Measurements from ENCODE around the gene VCP.

DNA sequence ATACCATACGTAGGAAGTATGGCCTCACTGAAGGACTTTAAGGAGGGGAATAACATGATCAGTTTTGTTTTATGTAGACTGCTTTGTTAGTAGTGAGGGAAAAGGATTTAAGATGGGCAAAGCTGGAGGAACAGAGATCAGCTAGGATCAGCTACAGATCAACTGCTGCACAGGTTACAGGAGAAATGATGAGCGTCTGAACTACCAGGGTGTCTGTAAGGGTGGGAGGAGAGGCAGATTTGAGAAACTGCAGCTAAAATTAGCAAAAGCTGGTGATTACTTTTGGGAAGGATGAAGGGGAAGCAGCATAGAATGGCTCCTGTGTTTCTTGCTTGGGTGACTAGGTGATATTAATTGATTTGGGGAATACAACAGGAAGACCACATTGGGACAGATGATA is 39.3 kb downstream of the VCP start:
- TF ChIP-seq, protein P1, sequence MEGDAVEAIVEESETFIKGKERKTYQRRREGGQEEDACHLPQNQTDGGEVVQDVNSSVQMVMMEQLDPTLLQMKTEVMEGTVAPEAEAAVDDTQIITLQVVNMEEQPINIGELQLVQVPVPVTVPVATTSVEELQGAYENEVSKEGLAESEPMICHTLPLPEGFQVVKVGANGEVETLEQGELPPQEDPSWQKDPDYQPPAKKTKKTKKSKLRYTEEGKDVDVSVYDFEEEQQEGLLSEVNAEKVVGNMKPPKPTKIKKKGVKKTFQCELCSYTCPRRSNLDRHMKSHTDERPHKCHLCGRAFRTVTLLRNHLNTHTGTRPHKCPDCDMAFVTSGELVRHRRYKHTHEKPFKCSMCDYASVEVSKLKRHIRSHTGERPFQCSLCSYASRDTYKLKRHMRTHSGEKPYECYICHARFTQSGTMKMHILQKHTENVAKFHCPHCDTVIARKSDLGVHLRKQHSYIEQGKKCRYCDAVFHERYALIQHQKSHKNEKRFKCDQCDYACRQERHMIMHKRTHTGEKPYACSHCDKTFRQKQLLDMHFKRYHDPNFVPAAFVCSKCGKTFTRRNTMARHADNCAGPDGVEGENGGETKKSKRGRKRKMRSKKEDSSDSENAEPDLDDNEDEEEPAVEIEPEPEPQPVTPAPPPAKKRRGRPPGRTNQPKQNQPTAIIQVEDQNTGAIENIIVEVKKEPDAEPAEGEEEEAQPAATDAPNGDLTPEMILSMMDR (conservative IDR thresholded peaks at IDR 0.05) = no peak
- TF ChIP-seq EZH2 (IDR thresholded peaks at IDR 0.05; ENCODE audit: low read depth) = no peak

Data from PC-9 (cell line).